GM12865 (cell line): ENCODE measurements around the gene P4HA2.

Source experiments
- DNase-seq: peaks from one replicate; pipeline ENCODE4 v3.0.0; 2010; ENCODE audit warnings: low read depth
- H3K4me3 ChIP-seq: 2 replicates; pipeline ENCODE4 v1.5.1; 2011; ENCODE audit warnings: mild to moderate bottlenecking, low read depth, low read length, control low read depth
- CTCF ChIP-seq: IDR thresholded peaks from 2 replicates; pipeline ENCODE4 v1.5.1; 2011; ENCODE audit warnings: low read length, control low read depth, low read depth, inconsistent platforms; ENCODE audit not compliant: insufficient read depth; ENCODE audit errors: missing control alignments

The P4HA2 gene

GRCh38 chr5:132245593-132245992, 17.9 kb upstream of the P4HA2 start:
- no peak overlapping the region for H3K4me3 ChIP-seq

GRCh38 chr5:132243366-132243977, 15.8 kb upstream of the P4HA2 start:
- TF ChIP-seq CTCF: no peak
- no peak for DNase-seq
- no peak overlapping the region for H3K4me3 ChIP-seq

More at GRCh38 chr5:132245593-132245992, 17.9 kb upstream of the P4HA2 start:
- TF ChIP-seq CTCF: no peak
- no peak for DNase-seq

- no peak overlapping the region for H3K4me3 ChIP-seq
- no peak for TF ChIP-seq CTCF
- no peak for DNase-seq
Observed at GRCh38 chr5:132239776-132240175, 12.1 kb upstream of the P4HA2 start.

GRCh38 chr5:132238901-132239500, 11.3 kb upstream of the P4HA2 start:
- H3K4me3 ChIP-seq: no peak overlapping the region
- DNase-seq: no peak
- TF ChIP-seq CTCF: no peak

GRCh38 chr5:132238169-132238744, 10.6 kb upstream of the P4HA2 start:
- peak; percentile 81 for TF ChIP-seq CTCF
- no peak overlapping the region for H3K4me3 ChIP-seq
- DNase-seq: peak; percentile 79

- no peak for DNase-seq
- no peak for TF ChIP-seq CTCF
- H3K4me3 ChIP-seq: no peak overlapping the region
Observed at GRCh38 chr5:132237670-132238069, 10.0 kb upstream of the P4HA2 start.
